ENCODE data around the gene HECTD1.

Gene HECTD1

GRCh38 chr14:31122098-31122611 is 85.4 kb downstream of the HECTD1 start:
- TF ChIP-seq CTCF (IDR thresholded peaks at IDR 0.05; ENCODE audit: low read depth, low read length), result no peak

GRCh38 chr14:31118892-31119291 is 88.7 kb downstream of the HECTD1 start:
- TF ChIP-seq CTCF (IDR thresholded peaks at IDR 0.05; ENCODE audit: low read depth, low read length), result no peak
- no peak for DNase-seq (ENCODE audit: extremely low read depth, low read depth)

More at GRCh38 chr14:31122098-31122611, 85.4 kb downstream of the HECTD1 start:
- DNase-seq (ENCODE audit: extremely low read depth, low read depth), result no peak

DNA sequence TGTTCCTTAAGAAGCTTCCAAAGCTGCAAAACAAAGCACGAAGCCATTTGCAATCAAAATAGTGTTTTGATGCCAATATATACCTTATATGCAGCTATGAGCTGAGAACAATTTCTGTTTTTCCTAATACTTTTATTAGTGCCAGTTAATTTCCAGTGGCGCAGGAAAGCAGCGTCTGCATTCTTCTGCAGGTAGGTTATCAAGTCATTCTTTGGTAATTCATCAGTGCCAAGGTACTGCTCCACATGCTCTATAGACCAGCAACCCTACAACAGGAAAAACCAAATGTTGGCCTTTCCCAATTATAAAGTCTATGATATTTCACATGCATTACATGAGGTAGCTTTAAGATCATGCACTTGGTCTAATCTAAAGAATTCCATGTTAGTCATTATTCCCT is 93.8 kb downstream of the HECTD1 start:
- TF ChIP-seq CTCF (IDR thresholded peaks at IDR 0.05; ENCODE audit: low read depth, low read length), result no peak
- DNase-seq (ENCODE audit: extremely low read depth, low read depth), result no peak

- TF ChIP-seq CTCF (IDR thresholded peaks at IDR 0.05; ENCODE audit: low read depth, low read length), result no peak
- DNase-seq (ENCODE audit: extremely low read depth, low read depth), result no peak
Observed at GRCh38 chr14:31110872-31111271, 96.7 kb downstream of the HECTD1 start.

- no peak for TF ChIP-seq CTCF (IDR thresholded peaks at IDR 0.05; ENCODE audit: low read depth, low read length)
- DNase-seq (ENCODE audit: extremely low read depth, low read depth), result no peak
Observed at GRCh38 chr14:31109257-31109656, 98.3 kb downstream of the HECTD1 start.

GRCh38 chr14:31106768-31107167 is 100.8 kb downstream of the HECTD1 start:
- no peak for TF ChIP-seq CTCF (IDR thresholded peaks at IDR 0.05; ENCODE audit: low read depth, low read length)
- DNase-seq (ENCODE audit: extremely low read depth, low read depth), result no peak

DNA sequence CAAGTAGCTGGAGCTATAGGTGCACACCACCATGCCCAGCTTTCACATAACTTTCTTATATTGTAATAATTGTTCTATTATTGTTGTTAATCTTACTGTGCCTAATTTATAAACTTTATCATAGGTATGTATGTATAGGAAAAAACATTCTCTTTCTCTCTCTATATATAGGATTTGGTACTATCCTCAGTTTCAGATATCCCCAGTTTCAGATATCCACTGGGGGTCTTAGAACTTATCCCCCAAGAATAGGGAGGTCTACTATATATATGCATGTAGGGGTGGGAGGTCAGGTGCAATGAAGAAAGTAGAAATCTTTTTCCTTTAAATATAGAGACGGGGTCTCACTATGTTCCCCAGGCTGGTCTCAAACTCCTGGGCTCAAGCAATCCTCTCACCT is 110.5 kb downstream of the HECTD1 start:
- TF ChIP-seq CTCF (IDR thresholded peaks at IDR 0.05; ENCODE audit: low read depth, low read length), result no peak
- DNase-seq (ENCODE audit: extremely low read depth, low read depth), result no peak

All from AG09319 (cell line).